Liver (tissue), 9 donors: ENCODE measurements around the gene S100A2. TPM values are rescaled to one million over a fixed set of nuclear protein-coding genes. Genes with fewer than 3 reads are reported as not detected.

ENCODE experiments used
- DNase-seq: peaks from one replicate; pipeline ENCODE4 v3.0.0-alpha.2; 2017; ENCODE audit warnings: low spot score
- H3K27ac ChIP-seq, 2 donors: one replicate each; pipeline ENCODE4 v1.7.0; 2013; ENCODE audit warnings: inconsistent platforms in 2 of 2, low read length in 2 of 2, control low read depth in 1 of 2, low read depth in 1 of 2, mild to moderate bottlenecking in 1 of 2
- H3K27me3 ChIP-seq, 4 donors: one replicate each; pipeline versions ENCODE4 v1.6.1 to v1.7.0; 2013; ENCODE audit warnings: low read length in 3 of 4, inconsistent platforms in 1 of 4, mild to moderate bottlenecking in 1 of 4, moderate library complexity in 1 of 4; ENCODE audit not compliant: control insufficient read depth in 4 of 4, insufficient read depth in 4 of 4
- H3K36me3 ChIP-seq, 4 donors: one replicate each; pipeline versions ENCODE4 v1.6.1 to v1.7.0; 2013; ENCODE audit warnings: low read length in 3 of 4, mild to moderate bottlenecking in 3 of 4, low read depth in 1 of 4, moderate library complexity in 1 of 4; ENCODE audit not compliant: control insufficient read depth in 4 of 4, insufficient read depth in 3 of 4
- H3K4me1 ChIP-seq, 4 donors: one replicate each; pipeline versions ENCODE4 v1.6.1 to v1.7.0; 2013; ENCODE audit warnings: low read length in 3 of 4, mild to moderate bottlenecking in 3 of 4, moderate library complexity in 1 of 4; ENCODE audit not compliant: control insufficient read depth in 4 of 4, insufficient read depth in 4 of 4
- H3K4me3 ChIP-seq, 3 donors: one replicate each; pipeline versions ENCODE4 v1.6.1 to v1.7.0; 2013; ENCODE audit warnings: low read length in 3 of 3, control low read depth in 1 of 3, low read depth in 1 of 3, mild to moderate bottlenecking in 1 of 3
- H3K9ac ChIP-seq, 2 donors: one replicate each; pipeline ENCODE4 v1.7.0; 2013; ENCODE audit warnings: low read length in 2 of 2, mild to moderate bottlenecking in 2 of 2, moderate library complexity in 2 of 2, control low read depth in 1 of 2, low read depth in 1 of 2
- H3K9me3 ChIP-seq, 4 donors: one replicate each; pipeline versions ENCODE4 v1.6.1 to v1.7.0; 2013; ENCODE audit warnings: low read length in 3 of 4; ENCODE audit not compliant: control insufficient read depth in 4 of 4
- ATF3 ChIP-seq: IDR thresholded peaks from 2 replicates; pipeline ENCODE4 v1.6.1; 2016; ENCODE audit warnings: antibody characterized with exemption
- CTCF ChIP-seq: fragments of 150-350 bp; IDR thresholded peaks from 2 replicates; pipeline ENCODE4 v1.5.1; 2017; ENCODE audit warnings: improper control_type of control experiment, low read depth, low read length; ENCODE audit not compliant: missing input control
- EGR1 ChIP-seq, 2 donors: IDR thresholded peaks; 2 replicates each; pipeline ENCODE4 v1.6.1; 2016 to 2018; ENCODE audit warnings: antibody characterized with exemption in 2 of 2, low read depth in 2 of 2
- FOXA1 ChIP-seq: IDR thresholded peaks from 2 replicates; pipeline ENCODE4 v1.6.1; 2016; ENCODE audit warnings: antibody characterized with exemption
- FOXA2 ChIP-seq: IDR thresholded peaks from 2 replicates; pipeline ENCODE4 v1.6.1; 2016; ENCODE audit warnings: antibody characterized with exemption
- GABPA ChIP-seq, 2 donors: IDR thresholded peaks in 1 of 2; conservative IDR thresholded peaks in 1 of 2; 2 replicates each; pipeline ENCODE4 v1.6.1; 2016; ENCODE audit warnings: antibody characterized with exemption in 2 of 2, mild to moderate bottlenecking in 1 of 2, moderate library complexity in 1 of 2
- HNF4A ChIP-seq, 2 donors: conservative IDR thresholded peaks; 2 replicates each; pipeline ENCODE4 v1.6.1; 2016; ENCODE audit warnings: antibody characterized with exemption in 2 of 2, mild to moderate bottlenecking in 2 of 2
- HNF4G ChIP-seq: IDR thresholded peaks from 2 replicates; pipeline ENCODE4 v1.6.1; 2016; ENCODE audit warnings: antibody characterized with exemption
- JUND ChIP-seq, 2 donors: IDR thresholded peaks; 2 replicates each; pipeline ENCODE4 v1.6.1; 2016; ENCODE audit warnings: antibody characterized with exemption in 2 of 2
- NR2F2 ChIP-seq: IDR thresholded peaks from 2 replicates; pipeline ENCODE4 v1.6.1; 2016; ENCODE audit warnings: antibody characterized with exemption
- RAD21 ChIP-seq, 2 donors: IDR thresholded peaks; 2 replicates each; pipeline ENCODE4 v1.6.1; 2016; ENCODE audit warnings: antibody characterized with exemption in 2 of 2, mild to moderate bottlenecking in 2 of 2
- RXRA ChIP-seq, 2 donors: IDR thresholded peaks; 2 replicates each; pipeline ENCODE4 v1.6.1; 2017 to 2018; ENCODE audit warnings: antibody characterized with exemption in 2 of 2, mild to moderate bottlenecking in 1 of 2
- SP1 ChIP-seq: IDR thresholded peaks from 2 replicates; pipeline ENCODE4 v1.6.1; 2018; ENCODE audit warnings: antibody characterized with exemption, mild to moderate bottlenecking
- YY1 ChIP-seq: IDR thresholded peaks from 2 replicates; pipeline ENCODE4 v1.6.1; 2016; ENCODE audit warnings: antibody characterized with exemption, mild to moderate bottlenecking
- WGBS: extraction: QIAGEN DNeasy Blood & Tissue Kit; methylation state at CpG from one replicate; pipeline ENCODE4 v1.1.7; 2013; 5-methylcytosine and 5-hydroxymethylcytosine counted together
- polyA plus RNA-seq, 2 donors: library from polyadenylated mRNA; stranded (reverse) in 1 of 2; unstranded in 1 of 2; fragments of 200-250 nt in 1 of 2; fragments of >200 nt in 1 of 2; fragmentation: Nextera tagmentation in 1 of 2; extraction: Ambion mirVana in 1 of 2; gene quantifications; one replicate each; pipeline versions ENCODE4 v1.2.1 to v1.2.3, GENCODE V29; 2013 to 2015
- total RNA-seq, 2 donors: library from RNA; depleted of rRNA; stranded (reverse); fragments of >200 nt; gene quantifications; one replicate each; pipeline ENCODE4 v1.2.3, GENCODE V29; 2014
- TF ChIP-seq, protein P1 (sequence below): IDR thresholded peaks from 2 replicates; pipeline ENCODE4 v1.6.1; 2016; ENCODE audit warnings: antibody characterized with exemption
- TF ChIP-seq, protein P2 (sequence below): IDR thresholded peaks from 2 replicates; pipeline ENCODE4 v1.6.1; 2016; ENCODE audit warnings: antibody characterized with exemption, mild to moderate bottlenecking
- TF ChIP-seq, protein P3 (sequence below): IDR thresholded peaks from 2 replicates; pipeline ENCODE4 v1.6.1; 2016; ENCODE audit warnings: antibody characterized with exemption
- donor health status: healthy.
- donor health status: healthy.
- donor health status: healthy.
- donor health status: healthy.
- donor health status: healthy.

S100A2 gene
- total and polyA plus RNA-seq, 4 donors, result 0.22 to 0.67 TPM; not detected in 2

- Histone ChIP-seq H3K4me1 (peaks cover 0 to 2% (median 0%) of the 10 kb centered on the region in 4 donors), H3K27ac (no peak overlapping the region), H3K27me3 (peaks cover 0 to 6% (median 3%) of the 10 kb centered on the region in 4 donors), H3K9ac (no peak overlapping the region), H3K4me3 (no peak overlapping the region), H3K9me3 (no peaks in the 10 kb centered on the region), H3K36me3 (no peaks in the 10 kb centered on the region)
- WGBS, result 92% methylated on average over 5 of the region's 5 CpGs
- TF ChIP-seq YY1 (no peak), CTCF (no peak), EGR1 (IDR thresholded peaks at IDR 0.05; ENCODE audit: low read depth in 2 of 2) (no peak)
- no peak for DNase-seq
Observed at GRCh38 chr1:153527683-153528040, 38.0 kb downstream of the S100A2 start.

- Histone ChIP-seq H3K9ac (no peak overlapping the region), H3K27ac (no peak overlapping the region), H3K36me3 (no peaks in the 10 kb centered on the region), H3K4me3 (no peak overlapping the region), H3K4me1 (peaks cover 0 to 2% (median 0%) of the 10 kb centered on the region in 4 donors), H3K27me3 (peaks cover 0 to 6% (median 3%) of the 10 kb centered on the region in 4 donors), H3K9me3 (no peaks in the 10 kb centered on the region)
- TF ChIP-seq, protein P1, sequence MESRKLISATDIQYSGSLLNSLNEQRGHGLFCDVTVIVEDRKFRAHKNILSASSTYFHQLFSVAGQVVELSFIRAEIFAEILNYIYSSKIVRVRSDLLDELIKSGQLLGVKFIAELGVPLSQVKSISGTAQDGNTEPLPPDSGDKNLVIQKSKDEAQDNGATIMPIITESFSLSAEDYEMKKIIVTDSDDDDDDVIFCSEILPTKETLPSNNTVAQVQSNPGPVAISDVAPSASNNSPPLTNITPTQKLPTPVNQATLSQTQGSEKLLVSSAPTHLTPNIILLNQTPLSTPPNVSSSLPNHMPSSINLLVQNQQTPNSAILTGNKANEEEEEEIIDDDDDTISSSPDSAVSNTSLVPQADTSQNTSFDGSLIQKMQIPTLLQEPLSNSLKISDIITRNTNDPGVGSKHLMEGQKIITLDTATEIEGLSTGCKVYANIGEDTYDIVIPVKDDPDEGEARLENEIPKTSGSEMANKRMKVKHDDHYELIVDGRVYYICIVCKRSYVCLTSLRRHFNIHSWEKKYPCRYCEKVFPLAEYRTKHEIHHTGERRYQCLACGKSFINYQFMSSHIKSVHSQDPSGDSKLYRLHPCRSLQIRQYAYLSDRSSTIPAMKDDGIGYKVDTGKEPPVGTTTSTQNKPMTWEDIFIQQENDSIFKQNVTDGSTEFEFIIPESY, result no peak
- TF ChIP-seq JUND (IDR thresholded peaks at IDR 0.05), result no peak
- TF ChIP-seq HNF4A (conservative IDR thresholded peaks at IDR 0.05), result no peak
- TF ChIP-seq, protein P2, sequence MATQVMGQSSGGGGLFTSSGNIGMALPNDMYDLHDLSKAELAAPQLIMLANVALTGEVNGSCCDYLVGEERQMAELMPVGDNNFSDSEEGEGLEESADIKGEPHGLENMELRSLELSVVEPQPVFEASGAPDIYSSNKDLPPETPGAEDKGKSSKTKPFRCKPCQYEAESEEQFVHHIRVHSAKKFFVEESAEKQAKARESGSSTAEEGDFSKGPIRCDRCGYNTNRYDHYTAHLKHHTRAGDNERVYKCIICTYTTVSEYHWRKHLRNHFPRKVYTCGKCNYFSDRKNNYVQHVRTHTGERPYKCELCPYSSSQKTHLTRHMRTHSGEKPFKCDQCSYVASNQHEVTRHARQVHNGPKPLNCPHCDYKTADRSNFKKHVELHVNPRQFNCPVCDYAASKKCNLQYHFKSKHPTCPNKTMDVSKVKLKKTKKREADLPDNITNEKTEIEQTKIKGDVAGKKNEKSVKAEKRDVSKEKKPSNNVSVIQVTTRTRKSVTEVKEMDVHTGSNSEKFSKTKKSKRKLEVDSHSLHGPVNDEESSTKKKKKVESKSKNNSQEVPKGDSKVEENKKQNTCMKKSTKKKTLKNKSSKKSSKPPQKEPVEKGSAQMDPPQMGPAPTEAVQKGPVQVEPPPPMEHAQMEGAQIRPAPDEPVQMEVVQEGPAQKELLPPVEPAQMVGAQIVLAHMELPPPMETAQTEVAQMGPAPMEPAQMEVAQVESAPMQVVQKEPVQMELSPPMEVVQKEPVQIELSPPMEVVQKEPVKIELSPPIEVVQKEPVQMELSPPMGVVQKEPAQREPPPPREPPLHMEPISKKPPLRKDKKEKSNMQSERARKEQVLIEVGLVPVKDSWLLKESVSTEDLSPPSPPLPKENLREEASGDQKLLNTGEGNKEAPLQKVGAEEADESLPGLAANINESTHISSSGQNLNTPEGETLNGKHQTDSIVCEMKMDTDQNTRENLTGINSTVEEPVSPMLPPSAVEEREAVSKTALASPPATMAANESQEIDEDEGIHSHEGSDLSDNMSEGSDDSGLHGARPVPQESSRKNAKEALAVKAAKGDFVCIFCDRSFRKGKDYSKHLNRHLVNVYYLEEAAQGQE, result no peak
- TF ChIP-seq RXRA (IDR thresholded peaks at IDR 0.05), result no peak
- no peak for TF ChIP-seq NR2F2
- no peak for TF ChIP-seq EGR1 (IDR thresholded peaks at IDR 0.05; ENCODE audit: low read depth in 2 of 2)
- TF ChIP-seq FOXA1, result no peak
- no peak for TF ChIP-seq HNF4G
- TF ChIP-seq, protein P3, sequence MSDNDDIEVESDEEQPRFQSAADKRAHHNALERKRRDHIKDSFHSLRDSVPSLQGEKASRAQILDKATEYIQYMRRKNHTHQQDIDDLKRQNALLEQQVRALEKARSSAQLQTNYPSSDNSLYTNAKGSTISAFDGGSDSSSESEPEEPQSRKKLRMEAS, result no peak
- TF ChIP-seq FOXA2, result no peak
- TF ChIP-seq SP1, result no peak
- TF ChIP-seq ATF3, result no peak
- no peak for TF ChIP-seq YY1
- TF ChIP-seq GABPA (IDR thresholded peaks at IDR 0.05 in 1 of 2, conservative IDR thresholded peaks at IDR 0.05 in 1 of 2), result no peak
- no peak for TF ChIP-seq RAD21 (IDR thresholded peaks at IDR 0.05)
- 88% methylated on average over 8 of the region's 8 CpGs for WGBS
- no peak for DNase-seq
Observed at GRCh38 chr1:153527023-153527682, 38.5 kb downstream of the S100A2 start.
